GM21423 (cell line): Measurements from ENCODE around the gene NTSR1.

ENCODE experiments used
- ATAC-seq: cut with Tn5 transposase; IDR thresholded peaks from one replicate; pipeline ENCODE4 v1.9.1; 2021; ENCODE audit warnings: mild to moderate bottlenecking, moderate library complexity; ENCODE audit not compliant: unreplicated experiment

NTSR1 gene

GRCh38 chr20:62768234-62768546 lies 59.6 kb downstream of the NTSR1 start:
- ATAC-seq = no peak

- ATAC-seq = no peak
Observed at GRCh38 chr20:62768551-62769287, 60.1 kb downstream of the NTSR1 start.

- ATAC-seq = no peak
Observed at GRCh38 chr20:62769346-62770071, 60.9 kb downstream of the NTSR1 start.

- ATAC-seq = no peak
Observed at GRCh38 chr20:62770111-62770910, 61.7 kb downstream of the NTSR1 start.

GRCh38 chr20:62770916-62771315 lies 62.3 kb downstream of the NTSR1 start:
- no peak for ATAC-seq

- ATAC-seq = no peak
Observed at GRCh38 chr20:62771396-62772102, 62.9 kb downstream of the NTSR1 start.

- no peak for ATAC-seq
Observed at GRCh38 chr20:62772103-62772611, 63.5 kb downstream of the NTSR1 start.

- no peak for ATAC-seq
Observed at GRCh38 chr20:62772619-62772989, 64.0 kb downstream of the NTSR1 start.

- ATAC-seq = no peak
Observed at GRCh38 chr20:62772990-62773844, 64.6 kb downstream of the NTSR1 start.

GRCh38 chr20:62773845-62774714 lies 65.4 kb downstream of the NTSR1 start:
- ATAC-seq = no peak

GRCh38 chr20:62774762-62775161 lies 66.1 kb downstream of the NTSR1 start:
- no peak for ATAC-seq

GRCh38 chr20:62775206-62775605 lies 66.6 kb downstream of the NTSR1 start:
- no peak for ATAC-seq

GRCh38 chr20:62776035-62776691 lies 67.5 kb downstream of the NTSR1 start:
- no peak for ATAC-seq

- no peak for ATAC-seq
Observed at GRCh38 chr20:62776692-62777527, 68.3 kb downstream of the NTSR1 start.

- no peak for ATAC-seq
Observed at GRCh38 chr20:62777528-62777830, 68.8 kb downstream of the NTSR1 start.

- ATAC-seq = no peak
Observed at GRCh38 chr20:62778058-62778457, 69.4 kb downstream of the NTSR1 start.

GRCh38 chr20:62778601-62779416 lies 70.2 kb downstream of the NTSR1 start:
- ATAC-seq = no peak
